HepG2 (cell line): ENCODE data around the gene UQCC2. TPM values are rescaled to one million over a fixed set of nuclear protein-coding genes. Genes with fewer than 3 reads are reported as not detected.

Experiments
- AGO1 ChIP-seq: fragments of 200-400 bp; formaldehyde crosslinking; IDR thresholded peaks from 2 replicates; pipeline ENCODE4 v1.6.1; 2017; ENCODE audit warnings: mild to moderate bottlenecking, low read depth, low read length, moderate library complexity; ENCODE audit not compliant: poor library complexity, severe bottlenecking
- AHR ChIP-seq: IDR thresholded peaks from 2 replicates; pipeline ENCODE4 v1.6.1; 2018; ENCODE audit warnings: missing genetic modification reagents, missing compliant biosample characterization
- ATF4 ChIP-seq, 2 experiments: fragments of 450-650 bp in 1 of 2; sonication (generic) in 1 of 2; formaldehyde crosslinking; IDR thresholded peaks; 2 replicates each; pipeline versions ENCODE4 v1.5.0 to v1.8.0; 2020 to 2022; ENCODE audit warnings: mild to moderate bottlenecking in 1 of 2, missing genetic modification reagents in 1 of 2
- ATF6 ChIP-seq: sonication (generic); formaldehyde crosslinking; conservative IDR thresholded peaks from 2 replicates; pipeline ENCODE4 v1.4.0; 2020; ENCODE audit warnings: missing genetic modification reagents
- BCL6 ChIP-seq: IDR thresholded peaks from 2 replicates; pipeline ENCODE4 v1.6.1; 2016; ENCODE audit warnings: missing genetic modification reagents, missing compliant biosample characterization
- CHD4 ChIP-seq: fragments of 200-600 bp; sonication (generic); IDR thresholded peaks from 2 replicates; pipeline ENCODE4 v1.7.0; 2017; ENCODE audit warnings: mild to moderate bottlenecking, low read length, borderline replicate concordance
- FUBP1 ChIP-seq: sonication (generic); formaldehyde crosslinking; IDR thresholded peaks from 2 replicates; pipeline ENCODE4 v1.5.1; 2020; ENCODE audit warnings: missing genetic modification reagents, mild to moderate bottlenecking, borderline replicate concordance
- GFI1 ChIP-seq: sonication (generic); formaldehyde crosslinking; IDR thresholded peaks from 2 replicates; pipeline ENCODE4 v1.5.0; 2020; ENCODE audit warnings: missing genetic modification reagents, mild to moderate bottlenecking, borderline replicate concordance
- JUND ChIP-seq: sonication (generic); formaldehyde crosslinking; IDR thresholded peaks from 2 replicates; pipeline ENCODE4 v1.8.0; 2022; ENCODE audit warnings: mild to moderate bottlenecking, missing genetic modification reagents
- PCBP2 ChIP-seq: fragments of 200-400 bp; formaldehyde crosslinking; optimal IDR thresholded peaks from 2 replicates; pipeline ENCODE3; 2018; ENCODE audit warnings: low read length, low read depth; ENCODE audit not compliant: poor library complexity, severe bottlenecking
- RNF2 ChIP-seq: fragments of 450-650 bp; conservative IDR thresholded peaks from 2 replicates; pipeline ENCODE4 v1.6.1; 2016; ENCODE audit warnings: low read depth
- SCMH1 ChIP-seq: sonication (generic); formaldehyde crosslinking; IDR thresholded peaks from 2 replicates; pipeline ENCODE4 v1.9.0; 2021; ENCODE audit warnings: missing genetic modification reagents, mild to moderate bottlenecking, borderline replicate concordance
- SRY ChIP-seq: sonication (generic); formaldehyde crosslinking; IDR thresholded peaks from 2 replicates; pipeline ENCODE4 v1.8.0; 2022; ENCODE audit warnings: mild to moderate bottlenecking, missing genetic modification reagents
- STAT6 ChIP-seq: sonication (generic); formaldehyde crosslinking; IDR thresholded peaks from 2 replicates; pipeline ENCODE4 v1.4.0; 2020; ENCODE audit warnings: missing genetic modification reagents, mild to moderate bottlenecking, borderline replicate concordance
- THYN1 ChIP-seq: sonication (generic); formaldehyde crosslinking; IDR thresholded peaks from 2 replicates; pipeline ENCODE4 v1.8.1; 2023; ENCODE audit warnings: low read depth, mild to moderate bottlenecking, moderate library complexity, missing genetic modification reagents, borderline replicate concordance
- ZBTB20 ChIP-seq: sonication (generic); formaldehyde crosslinking; IDR thresholded peaks from 2 replicates; pipeline ENCODE4 v1.8.1; 2023; ENCODE audit warnings: missing genetic modification reagents, low read depth, mild to moderate bottlenecking, borderline replicate concordance
- ZNF484 ChIP-seq: sonication (generic); formaldehyde crosslinking; IDR thresholded peaks from 2 replicates; pipeline ENCODE4 v1.5.1; 2020; ENCODE audit warnings: mild to moderate bottlenecking, low read depth, missing genetic modification reagents, borderline replicate concordance
- ZNF616 ChIP-seq: sonication (generic); formaldehyde crosslinking; IDR thresholded peaks from 2 replicates; pipeline ENCODE4 v1.5.0; 2020; ENCODE audit warnings: low read depth, mild to moderate bottlenecking, missing genetic modification reagents
- ZNF777 ChIP-seq: sonication (generic); formaldehyde crosslinking; IDR thresholded peaks from 2 replicates; pipeline ENCODE4 v1.4.0; 2020; ENCODE audit warnings: missing genetic modification reagents
- ZNF879 ChIP-seq: sonication (generic); formaldehyde crosslinking; IDR thresholded peaks from 2 replicates; pipeline ENCODE4 v1.8.1; 2023; ENCODE audit warnings: missing genetic modification reagents
- polyA plus RNA-seq, 8 experiments: library from polyadenylated mRNA; depleted of rRNA in 3 of 8; stranded (reverse) in 7 of 8; unstranded in 1 of 8; fragments of >200 nt; fragmentation: Illumina TruSeq in 4 of 8; extraction: Trizol in 4 of 8; gene quantifications; 2 replicates each; pipeline versions ENCODE4 v1.2.1 to v1.2.3, GENCODE V29; 2011 to 2016; ENCODE audit warnings: low read depth in 4 of 8, missing spikeins in 1 of 8, mixed read lengths in 1 of 8; ENCODE audit not compliant: insufficient read depth in 1 of 8
- total RNA-seq, 5 experiments: library from RNA; depleted of rRNA; stranded (reverse); fragments of >200 nt; fragmentation: Illumina TruSeq; extraction: Trizol; gene quantifications; 2 replicates each; pipeline ENCODE4 v1.2.3, GENCODE V29; 2016; ENCODE audit warnings: low read depth in 1 of 5

The UQCC2 gene
- total and polyA plus RNA-seq, 2 of the 13 experiments (the other 11 are each of a cell fraction or from before 2014, with no cell fraction given) = 82.4 to 238 TPM

- TF ChIP-seq GFI1 (CRISPR knock-in tag) = peak; percentile 84
- peak; percentile 84; the same call in 1 of the 2 replicates for TF ChIP-seq SRY
- TF ChIP-seq ZNF777 = peak; percentile 70
- TF ChIP-seq ATF6 (CRISPR knock-in tag) = no peak
- no peak for TF ChIP-seq PCBP2
- peak; percentile 8 for TF ChIP-seq BCL6
- TF ChIP-seq FUBP1 (CRISPR knock-in tag) = 0 out of 2 replicates have a peak, but pooled peaks have one; percentile 57
- peak; percentile 78 for TF ChIP-seq AGO1
- TF ChIP-seq RNF2 = peak; percentile 92
- peak; percentile 96 for TF ChIP-seq ZNF616
- TF ChIP-seq ZNF484 (CRISPR knock-in tag) = no peak
- TF ChIP-seq ZNF879 = peak; percentile 98
- 0 out of 4 replicates have a peak, but pooled peaks of 1 of the 2 experiments have one; percentile 18 for TF ChIP-seq ATF4 (CRISPR knock-in tag; IDR thresholded peaks at IDR 0.05)
- TF ChIP-seq CHD4 = no peak
- TF ChIP-seq JUND (CRISPR knock-in tag) = no peak
- no peak for TF ChIP-seq SCMH1 (CRISPR knock-in tag)
- peak; percentile 91 for TF ChIP-seq AHR (CRISPR knock-in tag)
- 0 out of 2 replicates have a peak, but pooled peaks have one; percentile 90 for TF ChIP-seq THYN1 (CRISPR knock-in tag)
- TF ChIP-seq ZBTB20 (CRISPR knock-in tag) = peak; percentile 91; the same call in 1 of the 2 replicates
- TF ChIP-seq STAT6 (CRISPR knock-in tag) = peak; percentile 86; the same call in 1 of the 2 replicates
Measured at GRCh38 chr6:33711140-33712129, at the start of gene UQCC2 (continued).
